HG03342 (cell line): ENCODE results near the gene TMEM134.
"Not testable (repeated sequence)": the region's sequence is repeated elsewhere in the genome, so short reads cannot be mapped to it uniquely, and the experiment has no call there.

Experiments
- ATAC-seq: cut with Tn5 transposase; IDR thresholded peaks from one replicate; pipeline ENCODE4 v1.9.1; 2021; ENCODE audit warnings: mild to moderate bottlenecking, moderate library complexity; ENCODE audit not compliant: unreplicated experiment

Gene TMEM134

DNA sequence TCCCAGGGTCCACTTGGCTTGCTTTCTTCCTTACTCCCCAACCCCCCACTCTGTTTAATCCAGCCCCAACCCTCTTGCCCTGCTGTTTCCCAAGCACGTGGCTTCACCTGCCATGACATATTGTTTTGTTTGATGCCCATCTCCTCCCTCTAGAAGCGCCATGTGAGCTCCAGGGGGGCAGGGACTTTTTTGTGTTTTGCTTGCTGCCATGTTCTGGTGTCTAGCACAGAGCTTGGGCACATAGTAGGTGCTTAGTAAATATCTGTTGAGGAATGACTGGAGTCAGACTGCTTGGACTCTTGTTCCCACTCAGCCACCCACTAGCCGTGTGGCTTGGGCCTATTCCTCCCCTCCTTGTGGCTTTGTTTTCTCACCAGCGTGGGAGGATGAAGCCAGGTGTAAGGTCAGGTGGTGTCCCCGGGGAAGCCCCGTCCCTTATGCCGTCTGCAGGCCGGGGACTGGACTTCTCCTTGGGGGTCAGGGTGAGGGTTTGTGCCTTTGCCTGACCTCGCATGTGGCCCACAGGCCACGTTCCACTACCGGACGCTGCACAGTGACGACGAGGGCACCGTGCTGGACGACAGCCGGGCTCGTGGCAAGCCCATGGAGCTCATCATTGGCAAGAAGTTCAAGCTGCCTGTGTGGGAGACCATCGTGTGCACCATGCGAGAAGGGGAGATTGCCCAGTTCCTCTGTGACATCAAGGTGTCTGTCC, 17.6 kb upstream of the TMEM134 start:
- peak; percentile 32 for ATAC-seq

GRCh38 chr11:67485873-67486361, 16.9 kb upstream of the TMEM134 start:
- ATAC-seq: not testable (repeated sequence)

DNA sequence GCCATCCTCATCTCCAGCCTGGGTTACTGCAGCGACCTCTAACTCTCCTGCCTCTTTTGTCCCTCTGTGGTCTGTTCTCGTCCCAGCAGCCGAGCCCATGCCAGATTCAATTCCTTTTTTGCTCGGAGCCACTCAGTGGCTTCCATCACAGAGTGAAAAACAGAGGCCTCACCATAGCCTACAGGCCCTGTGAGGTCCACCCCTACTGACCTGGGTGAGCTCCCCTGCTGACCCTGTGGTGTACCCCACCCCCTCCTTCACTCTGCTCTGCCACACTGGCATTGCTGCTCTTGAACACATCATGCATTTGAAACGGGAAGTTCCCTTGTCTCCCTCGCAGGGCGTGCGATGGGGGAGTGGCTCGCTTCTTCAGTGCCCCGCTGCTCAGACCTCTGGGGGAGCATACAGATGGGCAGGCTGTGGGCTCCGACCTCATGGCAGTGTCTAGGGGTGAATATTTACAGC, 15.8 kb upstream of the TMEM134 start:
- ATAC-seq: no peak

- ATAC-seq: no peak
These were observed 15.0 kb upstream of the TMEM134 start for GRCh38 chr11:67483831-67484665.

DNA sequence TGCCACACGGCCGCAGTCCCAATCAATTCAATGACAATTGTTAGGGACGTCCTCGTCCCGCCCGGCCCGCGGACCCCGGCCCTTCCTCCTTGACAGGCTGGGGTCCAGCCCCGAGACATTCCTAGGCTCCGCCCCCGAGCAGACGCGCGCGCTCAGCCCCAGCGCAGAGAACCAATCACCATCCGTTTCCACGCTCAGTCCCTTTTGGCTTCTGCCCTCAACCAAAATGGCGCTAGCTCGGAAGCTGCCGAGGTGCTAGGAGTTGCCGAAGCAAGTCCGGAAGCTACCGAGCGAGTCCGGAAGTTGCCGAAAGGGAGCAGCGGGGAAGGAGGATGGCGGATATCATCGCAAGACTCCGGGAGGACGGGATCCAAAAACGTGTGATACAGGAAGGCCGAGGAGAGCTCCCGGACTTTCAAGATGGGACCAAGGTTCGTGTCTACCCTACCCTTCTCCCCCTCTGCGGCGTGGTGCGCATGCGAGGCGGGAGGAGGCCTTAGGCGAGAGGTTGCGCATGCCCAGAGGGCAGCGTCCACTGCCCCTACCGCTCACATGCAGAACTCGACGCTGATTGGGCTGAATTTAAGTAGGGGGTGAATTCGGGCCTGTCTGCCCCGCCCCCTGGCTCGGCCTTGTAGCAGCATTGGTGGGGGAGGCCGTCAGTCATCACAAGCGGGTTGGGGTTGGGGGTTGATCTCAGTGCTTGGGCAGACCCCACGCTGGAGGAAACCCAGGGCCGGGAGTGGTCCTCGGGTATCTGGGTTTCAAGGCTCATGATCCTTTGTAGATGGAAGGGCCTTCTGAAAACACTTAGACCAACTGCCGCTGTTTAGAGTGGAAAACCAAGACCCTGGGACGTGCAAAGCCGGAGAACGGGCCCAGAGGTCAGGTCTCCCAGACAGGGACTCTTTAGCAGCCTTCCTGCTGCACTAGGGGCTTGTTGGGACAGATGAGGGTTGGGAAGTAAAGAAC, 14.1 kb upstream of the TMEM134 start, which contains the start of gene AIP:
Gene AIP (plus strand): TSS at position 200 of the 972 bp plus-strand sequence. CDS start 133 bp downstream, at position 333.
- peak; percentile 66 for ATAC-seq

- peak; percentile 1 for ATAC-seq
These were observed 13.3 kb upstream of the TMEM134 start for GRCh38 chr11:67482275-67482826.

DNA sequence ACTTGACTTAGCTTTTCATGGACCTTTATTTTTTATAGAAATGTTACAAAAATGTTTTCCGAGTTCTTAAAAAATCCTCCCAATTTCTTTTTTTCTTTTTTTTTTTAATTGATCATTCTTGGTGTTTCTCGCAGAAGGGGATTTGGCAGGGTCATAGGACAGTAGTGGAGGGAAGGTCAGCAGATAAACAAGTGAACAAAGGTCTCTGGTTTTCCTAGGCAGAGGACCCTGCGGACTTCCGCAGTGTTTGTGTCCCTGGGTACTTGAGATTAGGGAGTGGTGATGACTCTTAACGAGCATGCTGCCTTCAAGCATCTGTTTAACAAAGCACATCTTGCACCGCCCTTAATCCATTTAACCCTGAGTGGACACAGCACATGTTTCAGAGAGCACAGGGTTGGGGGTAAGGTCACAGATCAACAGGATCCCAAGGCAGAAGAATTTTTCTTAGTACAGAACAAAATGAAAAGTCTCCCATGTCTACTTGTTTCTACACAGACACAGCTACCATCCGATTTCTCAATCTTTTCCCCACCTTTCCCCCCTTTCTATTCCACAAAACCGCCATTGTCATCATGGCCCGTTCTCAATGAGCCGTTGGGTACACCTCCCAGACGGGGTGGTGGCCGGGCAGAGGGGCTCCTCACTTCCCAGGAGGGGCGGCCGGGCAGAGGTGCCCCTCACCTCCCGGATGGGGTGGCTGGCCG, 8.4 kb upstream of the TMEM134 start:
- ATAC-seq: not testable (repeated sequence)

GRCh38 chr11:67476692-67477091, 7.6 kb upstream of the TMEM134 start:
- ATAC-seq: not testable (repeated sequence)

DNA sequence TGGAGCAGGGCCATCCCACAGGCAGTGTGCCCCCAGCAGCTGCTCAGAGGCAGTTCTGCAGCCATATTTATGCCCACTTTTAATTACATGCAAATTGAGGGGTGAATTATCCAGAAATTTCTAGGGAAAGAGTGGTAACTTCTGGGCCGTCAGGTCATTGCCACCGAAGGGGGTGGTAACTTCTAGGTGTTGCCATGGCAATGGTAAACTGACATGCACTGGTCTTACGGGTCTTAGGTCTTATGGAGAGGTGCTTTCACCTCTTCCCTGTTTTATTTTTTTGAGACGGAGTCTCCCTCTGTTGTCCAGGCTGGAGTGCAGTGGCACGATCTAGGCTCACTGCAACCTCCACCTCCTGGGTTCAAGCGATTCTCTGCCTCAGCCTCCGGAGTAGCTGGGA, 3.8 kb upstream of the TMEM134 start:
- no peak for ATAC-seq

DNA sequence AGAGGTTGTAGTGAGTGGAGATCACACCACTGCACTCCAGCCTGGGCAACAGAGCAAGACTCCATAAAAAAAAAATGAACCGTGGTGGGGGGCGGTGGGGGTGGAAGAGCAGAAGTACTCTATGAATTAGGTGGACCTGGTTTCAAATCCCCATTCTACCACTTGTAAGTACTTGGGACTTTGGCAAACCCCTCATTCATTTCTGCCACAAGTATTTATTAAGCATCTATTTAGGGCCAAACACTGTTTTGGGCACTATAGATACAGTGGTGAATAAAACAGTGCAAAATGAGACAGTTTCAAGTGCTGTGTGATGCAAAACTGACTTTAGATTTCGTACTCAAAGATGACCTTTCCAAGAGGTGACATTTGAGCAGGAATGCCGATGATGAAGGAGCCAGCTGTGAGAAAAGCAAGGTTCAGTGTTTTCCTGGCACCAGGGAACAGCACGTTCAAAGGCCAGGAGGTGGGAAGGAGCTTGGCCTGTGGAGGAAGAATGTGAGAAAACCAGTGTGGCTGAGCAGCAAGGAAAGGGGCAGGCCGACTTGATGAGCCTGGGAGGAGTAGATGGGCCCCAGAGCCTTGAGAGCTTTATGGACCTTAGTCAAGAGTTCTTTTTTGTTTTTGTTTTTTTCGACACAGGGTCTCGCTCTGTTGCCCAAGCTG, 1.4 kb upstream of the TMEM134 start:
- no peak for ATAC-seq

GRCh38 chr11:67469508-67469811, 409 bp upstream of the TMEM134 start:
- ATAC-seq: no peak

GRCh38 chr11:67468456-67468758, 644 bp downstream of the TMEM134 start:
- ATAC-seq: no peak

DNA sequence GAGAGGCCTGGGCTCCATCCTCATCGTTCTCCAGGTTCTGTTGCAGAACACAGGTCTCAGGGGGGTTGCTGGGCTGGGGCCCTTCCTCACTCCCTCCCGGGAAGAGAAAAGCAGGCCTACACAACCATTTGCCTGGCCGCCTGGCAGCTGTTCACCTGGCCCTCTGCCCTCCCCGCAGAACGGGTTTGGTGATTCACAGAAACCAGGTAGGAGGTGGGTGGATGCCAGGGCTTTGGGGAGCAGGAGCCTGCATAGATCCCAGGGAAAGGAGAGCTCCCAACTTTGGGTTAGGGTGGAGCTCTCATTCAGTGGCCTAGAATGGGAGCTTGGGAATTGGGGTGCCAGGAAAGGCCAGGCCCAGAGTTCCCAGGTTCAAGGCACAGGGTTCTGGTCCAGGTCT, 995 bp downstream of the TMEM134 start:
- ATAC-seq: no peak

GRCh38 chr11:67466962-67467771, 1.9 kb downstream of the TMEM134 start:
- no peak for ATAC-seq

DNA sequence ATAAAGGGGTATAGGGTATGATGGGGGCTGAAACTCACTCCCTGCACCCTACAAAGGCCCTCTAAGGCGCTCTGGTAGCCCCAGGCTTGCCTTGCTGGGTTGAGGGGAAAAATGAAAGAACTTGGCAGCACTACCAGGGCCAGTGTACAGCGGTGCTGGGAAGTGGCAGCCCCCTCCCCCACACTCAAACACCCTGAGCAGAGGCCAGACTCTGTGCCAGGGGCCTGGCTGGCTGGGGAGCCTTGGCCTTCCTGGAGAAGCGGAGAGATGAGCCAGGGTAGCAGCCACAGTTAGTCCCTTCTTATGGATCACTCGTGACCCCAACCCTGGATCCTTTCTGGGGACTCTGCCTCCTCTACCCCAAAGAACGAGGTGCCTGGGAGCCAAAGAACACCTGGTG, 2.7 kb downstream of the TMEM134 start:
- no peak for ATAC-seq

- ATAC-seq: not testable (repeated sequence)
These were observed 3.5 kb downstream of the TMEM134 start for GRCh38 chr11:67465530-67465929.

DNA sequence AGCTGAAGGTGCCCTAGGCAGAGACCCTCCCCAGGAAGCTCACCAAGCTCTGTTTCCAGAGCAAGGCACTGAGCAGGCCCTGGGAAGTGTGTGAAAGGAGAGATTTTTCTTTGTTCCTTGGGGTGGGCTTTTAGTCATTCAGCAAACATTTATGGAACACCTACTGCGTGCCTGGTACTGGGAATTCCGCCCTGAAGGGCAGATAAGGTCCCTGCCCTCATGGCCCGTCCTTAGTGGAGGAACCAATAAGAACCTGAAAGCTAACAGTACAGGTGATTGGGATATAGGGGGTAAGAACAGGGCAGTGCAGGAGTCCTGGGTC, 3.9 kb downstream of the TMEM134 start:
- ATAC-seq: no peak

GRCh38 chr11:67464411-67465188, 4.5 kb downstream of the TMEM134 start:
- peak; percentile 47 for ATAC-seq
